Tibial nerve (tissue), 3 donors: ENCODE data around the gene MGST2.

Source experiments
- CTCF ChIP-seq, 5 experiments: fragments of 200-600 bp in 3 of 5; fragments of 450-650 bp in 2 of 5; sonication (generic) in 3 of 5; IDR thresholded peaks; one replicate each; pipeline ENCODE4 v1.5.1; 2016 to 2019; ENCODE audit warnings: antibody characterized with exemption in 5 of 5, mild to moderate bottlenecking in 3 of 5, moderate library complexity in 2 of 5
- POLR2A ChIP-seq, 2 donors: fragments of 450-650 bp; IDR thresholded peaks; one replicate each; pipeline ENCODE4 v1.6.1; 2017; ENCODE audit warnings: antibody characterized with exemption in 2 of 2, mild to moderate bottlenecking in 2 of 2, moderate library complexity in 2 of 2

DNA sequence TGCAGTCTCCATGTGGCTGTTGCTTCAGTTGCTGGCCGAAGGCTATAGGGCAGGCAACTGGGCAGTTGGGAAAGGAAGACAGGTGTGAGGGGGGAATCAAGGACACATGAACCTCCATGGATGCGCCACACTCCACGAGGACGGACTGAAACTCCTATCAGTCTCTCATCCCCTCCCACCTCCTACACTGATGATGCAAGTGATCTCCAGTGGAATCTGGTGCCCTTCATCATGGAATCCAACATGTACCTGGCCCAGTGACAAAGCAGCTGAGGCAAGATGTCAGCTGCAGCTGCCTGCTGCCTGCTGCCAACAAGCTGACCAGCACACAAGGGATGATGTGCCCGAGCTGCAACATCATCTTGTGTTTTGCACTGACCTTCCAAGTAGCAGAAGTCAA, 26.0 kb upstream of the MGST2 start:
- TF ChIP-seq CTCF (IDR thresholded peaks at IDR 0.05) (no peak), POLR2A (IDR thresholded peaks at IDR 0.05) (no peak)
